ENCODE results near the gene THUMPD1.
"Not testable (repeated sequence)": the region's sequence is repeated elsewhere in the genome, so short reads cannot be mapped to it uniquely, and the experiment has no call there.

THUMPD1 gene

DNA sequence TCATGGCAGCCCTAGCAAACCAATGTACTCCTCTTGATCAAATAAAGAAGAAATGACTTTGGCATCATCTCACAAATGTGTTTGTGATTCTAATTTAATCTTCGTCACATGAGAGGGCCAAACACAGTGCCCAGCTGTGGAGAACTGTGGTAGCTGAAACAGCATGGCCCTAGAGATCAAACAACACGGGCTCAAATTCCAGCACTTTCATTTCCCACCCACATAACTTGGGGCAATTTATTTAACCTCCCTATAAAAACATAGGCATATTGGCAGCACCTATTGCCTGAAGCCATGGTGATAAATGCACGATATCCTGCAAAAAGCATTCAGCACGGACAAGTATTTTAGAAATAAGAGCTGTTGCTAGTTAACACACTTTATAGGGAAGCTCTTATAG, 46.6 kb downstream of the THUMPD1 start:
- no peak for DNase-seq (ENCODE audit: low read depth)

GRCh38 chr16:20694096-20694495, 47.5 kb downstream of the THUMPD1 start:
- not testable (repeated sequence) for DNase-seq (ENCODE audit: low read depth)

DNA sequence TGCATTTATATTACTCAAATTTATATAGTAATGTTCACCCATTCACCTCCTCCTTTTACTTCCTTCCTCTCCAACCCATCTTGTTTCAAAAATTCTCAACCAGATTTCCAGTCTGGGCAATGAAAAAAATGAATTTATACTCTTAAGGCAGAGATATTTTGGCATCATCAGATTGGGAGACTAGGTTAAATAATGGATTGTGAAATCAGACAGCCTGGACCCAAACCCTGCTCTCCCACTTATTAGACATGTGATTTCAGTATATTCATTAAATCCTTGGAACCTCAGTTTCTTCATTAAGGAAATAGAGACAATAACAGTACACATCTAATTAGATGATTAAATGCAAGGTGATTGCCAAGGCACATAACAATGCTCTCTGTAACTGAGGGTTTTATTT, 52.0 kb downstream of the THUMPD1 start:
- no peak for DNase-seq (ENCODE audit: low read depth)

- no peak for DNase-seq (ENCODE audit: low read depth)
These were observed 57.8 kb downstream of the THUMPD1 start for GRCh38 chr16:20683812-20684211.

Measured in HS-5 (cell line).